ENCODE measurements around the gene TNPO3. TPM values are rescaled to one million over a fixed set of nuclear protein-coding genes. Genes with fewer than 3 reads are reported as not detected.

TNPO3 gene
- total and polyA plus RNA-seq, 10 of the 15 experiments (the other 5 are each of a cell fraction or from before 2014, with no cell fraction given), result 17.6 to 91.8 (median 65.9) TPM

GRCh38 chr7:128989961-128990360, 65.0 kb downstream of the TNPO3 start (continued):
- TF ChIP-seq REST (IDR thresholded peaks at IDR 0.05; ENCODE audit: low read depth, low read length) (no peak), ZNF384 (IDR thresholded peaks at IDR 0.05; ENCODE audit: borderline replicate concordance, low read depth, low read length) (no peak)

- no peak for FAIRE-seq
- intact Hi-C loops (cut with micrococcal nuclease; ENCODE audit: unreplicated experiment) (no loop called here), in situ Hi-C loops (cut with MboI) (no loop called here)
- no TSS peak for BruUV-seq (replicated peaks)
- Histone ChIP-seq H3K36me3 (ENCODE audit: control insufficient read depth in 2 of 2, insufficient read depth in 2 of 2, low read length in 1 of 2) (peaks cover 2 to 22% of the 10 kb centered on the region in 2 experiments), H3K4me2 (ENCODE audit: control insufficient read depth, insufficient read depth) (no peak overlapping the region), H3K79me2 (ENCODE audit: control insufficient read depth, insufficient read depth, low read length) (no peaks in the 10 kb centered on the region), H2AFZ (ENCODE audit: control insufficient read depth, low read depth, low read length) (no peak overlapping the region), H3K9ac (ENCODE audit: control insufficient read depth, insufficient read depth, low read length) (no peak overlapping the region), H3K27me3 (replicated peaks in 1 of 2; ENCODE audit: control insufficient read depth in 2 of 2, insufficient read depth in 2 of 2, low read length in 1 of 2) (no peaks in the 10 kb centered on the region), H4K20me1 (ENCODE audit: control insufficient read depth, insufficient read depth) (no peaks in the 10 kb centered on the region), H3K4me1 (ENCODE audit: control insufficient read depth, insufficient read depth, low read length) (no peaks in the 10 kb centered on the region), H3K4me3 (no peak overlapping the region), H3K27ac (ENCODE audit: control insufficient read depth, insufficient read depth) (no peak overlapping the region), H3K9me3 (replicated peaks; ENCODE audit: control insufficient read depth, insufficient read depth, low read length) (no peaks in the 10 kb centered on the region)
- DNase-seq (ENCODE audit: low read depth, low spot score), result no peak
- ChIA-PET CTCF (interaction anchor here (1.0 kb wide), 1 partner anchor 8 kb away, joined by 3 read pairs; no protein-coding TSS in a partner anchor), RAD21 (ENCODE audit: unreplicated experiment) (no interaction called here), SMC1A (ENCODE audit: uncharacterized antibody, unreplicated experiment) (interaction anchor here (1.9 kb wide), 1 partner anchor 102 kb away, joined by 5 read pairs; no protein-coding TSS in a partner anchor), POLR2A (no interaction called here)
- no peak for ATAC-seq
- TF ChIP-seq NFXL1 (IDR thresholded peaks at IDR 0.05; ENCODE audit: borderline replicate concordance) (no peak), FOXM1 (IDR thresholded peaks at IDR 0.05; ENCODE audit: low read depth, low read length) (no peak), TCF7 (IDR thresholded peaks at IDR 0.05; ENCODE audit: borderline replicate concordance) (no peak), HSF1 (IDR thresholded peaks at IDR 0.05; ENCODE audit: low read depth, low read length) (no peak), STAT1 (conservative IDR thresholded peaks at IDR 0.05) (no peak), NKRF (conservative IDR thresholded peaks at IDR 0.05) (no peak), CEBPB (IDR thresholded peaks at IDR 0.05; ENCODE audit: borderline replicate concordance in 1 of 2, low read depth in 2 of 2, low read length in 2 of 2) (no peak)
- TF ChIP-seq, protein P1, sequence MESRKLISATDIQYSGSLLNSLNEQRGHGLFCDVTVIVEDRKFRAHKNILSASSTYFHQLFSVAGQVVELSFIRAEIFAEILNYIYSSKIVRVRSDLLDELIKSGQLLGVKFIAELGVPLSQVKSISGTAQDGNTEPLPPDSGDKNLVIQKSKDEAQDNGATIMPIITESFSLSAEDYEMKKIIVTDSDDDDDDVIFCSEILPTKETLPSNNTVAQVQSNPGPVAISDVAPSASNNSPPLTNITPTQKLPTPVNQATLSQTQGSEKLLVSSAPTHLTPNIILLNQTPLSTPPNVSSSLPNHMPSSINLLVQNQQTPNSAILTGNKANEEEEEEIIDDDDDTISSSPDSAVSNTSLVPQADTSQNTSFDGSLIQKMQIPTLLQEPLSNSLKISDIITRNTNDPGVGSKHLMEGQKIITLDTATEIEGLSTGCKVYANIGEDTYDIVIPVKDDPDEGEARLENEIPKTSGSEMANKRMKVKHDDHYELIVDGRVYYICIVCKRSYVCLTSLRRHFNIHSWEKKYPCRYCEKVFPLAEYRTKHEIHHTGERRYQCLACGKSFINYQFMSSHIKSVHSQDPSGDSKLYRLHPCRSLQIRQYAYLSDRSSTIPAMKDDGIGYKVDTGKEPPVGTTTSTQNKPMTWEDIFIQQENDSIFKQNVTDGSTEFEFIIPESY (IDR thresholded peaks at IDR 0.05), result no peak
- TF ChIP-seq, protein P2, sequence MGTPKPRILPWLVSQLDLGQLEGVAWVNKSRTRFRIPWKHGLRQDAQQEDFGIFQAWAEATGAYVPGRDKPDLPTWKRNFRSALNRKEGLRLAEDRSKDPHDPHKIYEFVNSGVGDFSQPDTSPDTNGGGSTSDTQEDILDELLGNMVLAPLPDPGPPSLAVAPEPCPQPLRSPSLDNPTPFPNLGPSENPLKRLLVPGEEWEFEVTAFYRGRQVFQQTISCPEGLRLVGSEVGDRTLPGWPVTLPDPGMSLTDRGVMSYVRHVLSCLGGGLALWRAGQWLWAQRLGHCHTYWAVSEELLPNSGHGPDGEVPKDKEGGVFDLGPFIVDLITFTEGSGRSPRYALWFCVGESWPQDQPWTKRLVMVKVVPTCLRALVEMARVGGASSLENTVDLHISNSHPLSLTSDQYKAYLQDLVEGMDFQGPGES (IDR thresholded peaks at IDR 0.05), result no peak
Measured at GRCh38 chr7:128988372-128988771, 66.5 kb downstream of the TNPO3 start.
